Measurements from ENCODE around the gene SETD5.

The SETD5 gene

GRCh38 chr3:9512456-9513045 is 115.1 kb downstream of the SETD5 start:
- no peak for DNase-seq (ENCODE audit: low read depth)

- DNase-seq (ENCODE audit: low read depth) = no peak
Observed at GRCh38 chr3:9514306-9514705, 116.9 kb downstream of the SETD5 start.

GRCh38 chr3:9514956-9515355 is 117.5 kb downstream of the SETD5 start:
- no peak for DNase-seq (ENCODE audit: low read depth)

GRCh38 chr3:9525078-9525477 is 127.7 kb downstream of the SETD5 start:
- DNase-seq (ENCODE audit: low read depth) = no peak

Data from stimulated activated CD8-positive, alpha-beta memory T cell treated with anti-CD3 and anti-CD28 coated beads, Interleukin-12 subunit alpha, Interleukin-12 subunit beta, amount 100 ng/mL, for 1 hour (primary cell).